Limb (tissue), 2 donors: ENCODE results near the gene TRAF1.

Experiments
- DNase-seq, 2 donors: peaks; one replicate each; pipeline ENCODE4 v3.0.0-alpha.2; 2016; ENCODE audit errors: extremely low spot score in 2 of 2

The TRAF1 gene

GRCh38 chr9:120890320-120891244 lies 36.0 kb downstream of the TRAF1 start:
- no peak for DNase-seq

- DNase-seq: no peak
Observed at GRCh38 chr9:120889606-120890271, 36.9 kb downstream of the TRAF1 start.

- DNase-seq: no peak
Observed at GRCh38 chr9:120888626-120889025, 38.0 kb downstream of the TRAF1 start.

- no peak for DNase-seq
Observed at GRCh38 chr9:120886490-120886967, 40.1 kb downstream of the TRAF1 start.

- peak in 1 of 2 donors; percentile 35 for DNase-seq
Observed at GRCh38 chr9:120885958-120886357, 40.6 kb downstream of the TRAF1 start.

GRCh38 chr9:120885457-120885856 lies 41.1 kb downstream of the TRAF1 start:
- no peak for DNase-seq

GRCh38 chr9:120883608-120883996 lies 43.0 kb downstream of the TRAF1 start:
- DNase-seq: no peak

- no peak for DNase-seq
Observed at GRCh38 chr9:120882935-120883607, 43.5 kb downstream of the TRAF1 start.

GRCh38 chr9:120879446-120879845 lies 47.1 kb downstream of the TRAF1 start:
- no peak for DNase-seq

GRCh38 chr9:120878188-120879130 lies 48.1 kb downstream of the TRAF1 start:
- DNase-seq: peak in 1 of 2 donors; percentile 34

GRCh38 chr9:120877276-120878034 lies 49.1 kb downstream of the TRAF1 start:
- DNase-seq: peak; percentile 60 to 80

GRCh38 chr9:120876842-120877240 lies 49.8 kb downstream of the TRAF1 start, which contains the start of gene PHF19:
PHF19 (minus strand) TSS chr9:120877188; CDS start chr9:120874741, 2,447 bp downstream.
- DNase-seq: no peak

GRCh38 chr9:120875954-120876841 lies 50.4 kb downstream of the TRAF1 start:
- DNase-seq: peak; percentile 80 to 86

GRCh38 chr9:120875643-120875953 lies 51.0 kb downstream of the TRAF1 start:
- DNase-seq: no peak

GRCh38 chr9:120875195-120875565 lies 51.4 kb downstream of the TRAF1 start:
- no peak for DNase-seq

- no peak for DNase-seq
Observed at GRCh38 chr9:120874226-120875194, 52.1 kb downstream of the TRAF1 start.

GRCh38 chr9:120873512-120873911 lies 53.1 kb downstream of the TRAF1 start:
- DNase-seq: no peak
